Measurements from ENCODE around the gene GMCL1.
"Not testable (repeated sequence)": the region's sequence is repeated elsewhere in the genome, so short reads cannot be mapped to it uniquely, and the experiment has no call there.

GMCL1 gene

GRCh38 chr2:69829256-69830044 is at the start of gene GMCL1:
Gene GMCL1 (plus strand): TSS chr2:69829660. CDS start chr2:69829893, 233 bp downstream.
- peak; percentile 88 for DNase-seq

GRCh38 chr2:69780921-69781320 is 48.5 kb upstream of the GMCL1 start:
- DNase-seq: no peak

- no peak for DNase-seq
These were observed 47.9 kb upstream of the GMCL1 start for GRCh38 chr2:69781321-69782248.

- no peak for DNase-seq
These were observed 45.2 kb upstream of the GMCL1 start for GRCh38 chr2:69784228-69784627.

GRCh38 chr2:69785358-69785757 is 44.1 kb upstream of the GMCL1 start:
- no peak for DNase-seq

GRCh38 chr2:69786052-69786560 is 43.4 kb upstream of the GMCL1 start:
- no peak for DNase-seq

GRCh38 chr2:69789175-69789721 is 40.2 kb upstream of the GMCL1 start:
- no peak for DNase-seq

- no peak for DNase-seq
These were observed 39.5 kb upstream of the GMCL1 start for GRCh38 chr2:69789772-69790600.

- no peak for DNase-seq
These were observed 38.9 kb upstream of the GMCL1 start for GRCh38 chr2:69790601-69790959.

GRCh38 chr2:69791045-69791444 is 38.4 kb upstream of the GMCL1 start:
- DNase-seq: no peak

- DNase-seq: no peak
These were observed 33.3 kb upstream of the GMCL1 start for GRCh38 chr2:69796174-69796573.

- no peak for DNase-seq
These were observed 32.2 kb upstream of the GMCL1 start for GRCh38 chr2:69797235-69797634.

GRCh38 chr2:69797836-69798289 is 31.6 kb upstream of the GMCL1 start:
- DNase-seq: no peak

GRCh38 chr2:69798290-69798908 is 31.1 kb upstream of the GMCL1 start:
- no peak for DNase-seq

GRCh38 chr2:69798909-69799526 is 30.4 kb upstream of the GMCL1 start:
- DNase-seq: no peak

- no peak for DNase-seq
These were observed 27.6 kb upstream of the GMCL1 start for GRCh38 chr2:69801745-69802290.

GRCh38 chr2:69802781-69803367 is 26.6 kb upstream of the GMCL1 start:
- DNase-seq: not testable (repeated sequence)

GRCh38 chr2:69804416-69804815 is 25.0 kb upstream of the GMCL1 start:
- no peak for DNase-seq

GRCh38 chr2:69805887-69806286 is 23.6 kb upstream of the GMCL1 start:
- DNase-seq: no peak

GRCh38 chr2:69807821-69808540 is 21.5 kb upstream of the GMCL1 start:
- DNase-seq: no peak
